Activated CD8-positive, alpha-beta T cell treated with anti-CD3 and anti-CD28 coated beads for 36 hours (primary cell): ENCODE data around the gene RNF207. TPM values are rescaled to one million over a fixed set of nuclear protein-coding genes. Genes with fewer than 3 reads are reported as not detected.

Experiments used
- ATAC-seq: fragments of 200-7000 bp; cut with Tn5 transposase; one replicate; pipeline ENCODE4 v1.10.0; 2021; ENCODE audit warnings: mild to moderate bottlenecking, moderate library complexity
- CTCF ChIA-PET: fragments of 350-600 bp; sonication (Branson Sonifier 250); formaldehyde crosslinking; loops from one replicate; lab custom pipeline; 2021; ENCODE audit warnings: antibody characterized with exemption; lab: Charles Lee
- POLR2A ChIA-PET: fragments of 350-600 bp; sonication (Branson Sonifier 250); formaldehyde crosslinking; loops from one replicate; lab custom pipeline; 2021; ENCODE audit warnings: antibody characterized with exemption; lab: Charles Lee
- DNase-seq: peaks from one replicate; pipeline ENCODE4 v3.0.0-alpha.2; 2020
- H3K27ac Mint-ChIP-seq: one replicate; pipeline ENCODE4 v1.8.0; 2021; ENCODE audit warnings: mild to moderate bottlenecking, mixed read lengths
- H3K27me3 Mint-ChIP-seq: one replicate; pipeline ENCODE4 v1.8.0; 2021; ENCODE audit warnings: mixed read lengths
- H3K36me3 Mint-ChIP-seq: one replicate; pipeline ENCODE4 v1.8.0; 2021; ENCODE audit warnings: low read depth, mixed read lengths
- H3K4me1 Mint-ChIP-seq: one replicate; pipeline ENCODE4 v1.8.0; 2021; ENCODE audit warnings: low read depth, mixed read lengths
- H3K4me3 Mint-ChIP-seq: one replicate; pipeline ENCODE4 v1.8.0; 2021; ENCODE audit warnings: mild to moderate bottlenecking, moderate library complexity, mixed read lengths
- H3K9me3 Mint-ChIP-seq: one replicate; pipeline ENCODE4 v1.8.0; 2021; ENCODE audit warnings: mixed read lengths
- intact Hi-C: fragments of 100-400 bp; cut with micrococcal nuclease; formaldehyde crosslinking; loops from one replicate; pipeline ENCODE4 v1.10.0; 2022
- total RNA-seq, 2 experiments: library from RNA; stranded (reverse); gene quantifications; one replicate each; pipeline ENCODE4 v1.2.3, GENCODE V29; 2021
- TF ChIP-seq, protein P1 (sequence below): fragments of 200-600 bp; IDR thresholded peaks from one replicate; pipeline ENCODE4 v1.8.0; 2022; ENCODE audit warnings: antibody characterized with exemption, mild to moderate bottlenecking

Gene RNF207
- total RNA-seq, 2 experiments from 2014 or later: 4.9 to 9.9 TPM

DNA sequence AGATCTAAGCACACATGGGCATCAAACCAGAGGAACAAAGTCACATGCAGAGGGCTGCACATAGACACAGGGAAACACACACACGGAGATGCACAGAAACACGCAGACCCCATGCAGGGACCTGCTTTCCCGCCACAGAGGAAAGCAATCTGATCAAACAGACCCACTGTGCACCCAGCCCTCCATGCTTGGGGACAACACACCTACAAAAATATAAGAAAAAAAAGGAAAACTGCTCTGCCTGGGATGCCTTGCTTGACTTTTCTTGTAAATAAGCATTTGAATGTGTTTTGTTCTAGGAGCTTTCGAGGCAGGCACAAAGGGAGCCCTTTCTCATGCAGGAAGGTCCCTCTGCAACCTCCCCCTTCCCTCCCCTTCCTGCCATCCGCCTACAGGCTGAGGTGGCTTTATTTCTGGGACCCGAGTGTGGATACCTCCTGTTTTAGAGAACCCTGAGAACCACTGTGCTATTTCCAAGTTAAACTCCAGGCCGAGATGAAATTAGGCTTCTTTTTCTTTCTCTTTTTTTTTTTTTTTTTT lies 33.4 kb downstream of the RNF207 start:
- DNase-seq: no peak
- peaks cover 5% of the 10 kb centered on the region for H3K36me3 Mint-ChIP-seq
- CTCF ChIA-PET: interaction anchor here (1.1 to 4.9 kb wide), 9 partner anchors 8 to 247 kb away, joined by 3 to 32 read pairs (median 5); partner anchors contain the start of genes NPHP4 and RNF207
- TF ChIP-seq, protein P1, sequence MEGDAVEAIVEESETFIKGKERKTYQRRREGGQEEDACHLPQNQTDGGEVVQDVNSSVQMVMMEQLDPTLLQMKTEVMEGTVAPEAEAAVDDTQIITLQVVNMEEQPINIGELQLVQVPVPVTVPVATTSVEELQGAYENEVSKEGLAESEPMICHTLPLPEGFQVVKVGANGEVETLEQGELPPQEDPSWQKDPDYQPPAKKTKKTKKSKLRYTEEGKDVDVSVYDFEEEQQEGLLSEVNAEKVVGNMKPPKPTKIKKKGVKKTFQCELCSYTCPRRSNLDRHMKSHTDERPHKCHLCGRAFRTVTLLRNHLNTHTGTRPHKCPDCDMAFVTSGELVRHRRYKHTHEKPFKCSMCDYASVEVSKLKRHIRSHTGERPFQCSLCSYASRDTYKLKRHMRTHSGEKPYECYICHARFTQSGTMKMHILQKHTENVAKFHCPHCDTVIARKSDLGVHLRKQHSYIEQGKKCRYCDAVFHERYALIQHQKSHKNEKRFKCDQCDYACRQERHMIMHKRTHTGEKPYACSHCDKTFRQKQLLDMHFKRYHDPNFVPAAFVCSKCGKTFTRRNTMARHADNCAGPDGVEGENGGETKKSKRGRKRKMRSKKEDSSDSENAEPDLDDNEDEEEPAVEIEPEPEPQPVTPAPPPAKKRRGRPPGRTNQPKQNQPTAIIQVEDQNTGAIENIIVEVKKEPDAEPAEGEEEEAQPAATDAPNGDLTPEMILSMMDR: no peak
- H3K4me1 Mint-ChIP-seq: peaks cover 14% of the 10 kb centered on the region
- intact Hi-C loops: no loop called here
- POLR2A ChIA-PET: interaction anchor here (0.8 to 1.2 kb wide), 3 partner anchors 10 to 39 kb away, joined by 3 read pairs; no protein-coding TSS in a partner anchor
- peaks cover 42% of the 10 kb centered on the region for H3K27me3 Mint-ChIP-seq
- ATAC-seq: no peak
- no peaks in the 10 kb centered on the region for H3K9me3 Mint-ChIP-seq
- H3K4me3 Mint-ChIP-seq: no peak overlapping the region
- H3K27ac Mint-ChIP-seq: no peak overlapping the region

DNA sequence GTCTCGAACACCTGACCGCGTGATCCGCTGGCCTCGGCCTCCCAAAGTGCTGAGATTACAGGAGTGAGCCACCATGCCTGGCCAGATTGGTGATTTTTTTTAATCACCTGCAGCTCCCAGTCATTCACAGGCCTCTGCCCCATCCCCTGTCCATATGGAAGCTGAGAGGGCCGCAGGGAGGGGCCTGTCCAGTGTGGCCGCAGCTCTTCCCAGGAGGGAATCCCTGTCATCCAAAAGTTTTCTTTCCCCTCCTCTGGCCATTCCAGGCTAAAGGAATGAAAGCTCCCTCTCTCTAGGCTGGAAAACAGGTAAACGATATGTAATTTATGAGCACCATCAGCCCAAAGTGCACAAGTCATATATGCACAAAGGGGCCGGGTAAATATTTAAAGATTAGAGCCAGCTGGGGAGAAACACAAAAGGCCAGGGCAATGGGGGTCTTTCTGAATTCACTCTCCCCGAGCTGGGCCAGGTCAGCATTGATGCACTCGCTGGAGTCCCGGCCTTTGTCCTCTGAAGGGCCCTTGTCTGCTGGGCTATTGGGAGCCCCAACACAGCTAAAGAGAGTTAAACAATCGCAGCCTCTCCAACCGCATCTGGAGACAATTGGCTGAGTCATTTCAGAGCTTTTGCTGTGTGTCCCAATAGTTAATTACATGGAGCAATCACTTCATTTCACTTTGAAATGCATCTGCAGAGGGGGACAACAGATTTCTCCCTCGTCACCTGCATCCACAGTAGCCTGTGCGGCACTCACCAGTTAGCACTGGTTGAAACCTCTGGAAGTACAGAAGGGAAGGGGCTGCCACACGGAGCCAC lies 34.2 kb downstream of the RNF207 start:
- no peak overlapping the region for H3K27ac Mint-ChIP-seq
- no peaks in the 10 kb centered on the region for H3K9me3 Mint-ChIP-seq
- intact Hi-C loops: no loop called here
- no peak overlapping the region for H3K4me3 Mint-ChIP-seq
- peaks cover 46% of the 10 kb centered on the region for H3K27me3 Mint-ChIP-seq
- H3K36me3 Mint-ChIP-seq: no peaks in the 10 kb centered on the region
- TF ChIP-seq, protein P1: no peak
- H3K4me1 Mint-ChIP-seq: peaks cover 7% of the 10 kb centered on the region
- DNase-seq: no peak
- ATAC-seq: no peak
- ChIA-PET POLR2A (interaction anchor here (0.5 to 1.2 kb wide), 4 partner anchors 9 to 109 kb away, joined by 3 read pairs; no protein-coding TSS in a partner anchor), CTCF (interaction anchor here (1.1 to 2.6 kb wide), 5 partner anchors 165 to 247 kb away, joined by 3 to 13 read pairs (median 5); partner anchors contain the start of gene NPHP4)

DNA sequence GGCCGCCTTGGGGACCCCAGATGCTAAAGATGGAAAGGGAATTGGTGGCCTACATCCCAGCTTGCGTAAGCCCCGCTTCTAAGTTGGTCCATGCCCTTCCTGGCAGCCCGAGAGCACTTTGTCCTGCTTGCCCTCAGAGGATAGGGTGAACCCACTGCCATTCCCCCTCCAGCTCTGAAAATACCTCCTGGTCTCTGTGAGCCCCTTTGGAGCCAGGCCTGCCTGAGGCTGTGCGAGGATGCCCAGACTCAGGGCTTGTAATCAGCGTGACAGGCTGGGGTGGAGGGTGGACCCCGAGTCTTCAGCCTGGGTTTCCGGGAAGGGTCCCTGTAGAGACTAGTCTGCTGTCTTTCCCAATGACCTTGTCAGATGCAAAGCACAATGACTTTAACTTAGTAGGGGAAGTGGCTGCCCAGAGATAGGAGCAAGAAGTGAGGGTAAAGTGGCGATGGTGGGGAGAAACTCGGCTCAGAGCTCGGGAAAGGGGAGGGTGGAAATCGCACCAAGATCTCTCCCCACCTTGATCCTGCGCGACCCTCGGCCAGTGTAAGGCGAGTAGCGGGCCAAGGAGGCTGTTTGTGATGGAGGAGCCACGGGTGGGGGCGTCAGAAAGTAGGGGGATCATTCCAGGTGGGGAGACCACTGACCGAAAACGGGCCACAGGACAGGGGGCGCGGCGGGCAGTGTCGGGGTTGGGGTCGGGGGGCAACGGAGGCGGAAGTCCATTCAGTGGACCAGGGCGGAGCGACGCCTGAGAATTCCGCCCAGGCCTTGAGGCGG lies 35.4 kb downstream of the RNF207 start:
- peaks cover 49% of the 10 kb centered on the region for H3K27me3 Mint-ChIP-seq
- H3K4me3 Mint-ChIP-seq: no peak overlapping the region
- no peaks in the 10 kb centered on the region for H3K9me3 Mint-ChIP-seq
- no peak overlapping the region for H3K27ac Mint-ChIP-seq
- POLR2A ChIA-PET: interaction anchor here (1.0 kb wide), 1 partner anchor 22 kb away, joined by 3 read pairs; no protein-coding TSS in a partner anchor
- ATAC-seq (no peak), DNase-seq (no peak)
- TF ChIP-seq, protein P1: no peak
- CTCF ChIA-PET: interaction anchor here (0.9 to 2.6 kb wide), 5 partner anchors 20 to 214 kb away, joined by 3 to 13 read pairs (median 5); partner anchors contain the start of gene GPR153
- intact Hi-C loops: no loop called here
- no peaks in the 10 kb centered on the region for H3K36me3 Mint-ChIP-seq
- H3K4me1 Mint-ChIP-seq: peaks cover 9% of the 10 kb centered on the region

DNA sequence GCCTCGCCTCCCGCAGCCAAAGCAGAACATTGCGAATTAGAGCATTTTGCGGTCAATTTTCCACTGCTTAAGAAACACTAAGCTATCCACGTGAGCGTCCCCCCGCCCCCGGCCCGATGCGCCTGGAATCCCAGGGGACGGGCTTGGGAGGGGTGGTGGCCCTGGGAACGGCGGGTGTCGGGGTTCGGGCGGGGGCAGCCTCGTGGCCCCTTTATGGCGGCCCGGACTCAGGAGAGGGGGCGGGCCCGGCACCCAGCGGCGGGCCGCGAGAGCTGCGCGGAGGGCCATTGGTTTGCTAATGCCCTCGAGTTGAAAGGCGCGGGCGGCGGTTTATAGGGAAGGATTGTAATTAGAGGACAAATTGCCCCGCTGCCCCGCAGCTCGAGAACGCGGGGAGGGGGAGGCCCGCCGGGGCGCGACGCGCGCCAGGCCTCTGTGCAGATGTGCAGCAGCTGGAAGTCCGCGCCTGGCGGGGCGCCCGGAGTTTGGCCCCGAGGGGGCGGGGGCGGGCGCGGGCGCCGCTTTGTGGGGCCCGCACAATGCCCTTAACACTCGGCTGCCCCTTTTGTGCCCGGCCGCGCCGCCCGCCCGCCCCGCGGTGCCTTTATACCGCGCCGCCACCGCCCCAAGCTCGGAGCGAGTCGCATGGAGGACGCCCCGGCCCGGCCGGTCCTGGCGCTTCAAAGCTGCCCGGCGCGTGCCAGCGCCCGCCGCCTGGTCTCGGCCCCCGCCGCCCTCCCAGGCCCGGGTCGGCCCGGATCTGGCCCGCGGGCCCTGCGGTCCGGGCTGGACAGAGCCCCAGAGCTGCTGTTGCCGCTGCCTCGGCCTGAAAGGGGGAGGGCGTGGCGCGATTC lies 36.2 kb downstream of the RNF207 start:
- intact Hi-C loops: no loop called here
- H3K27ac Mint-ChIP-seq: no peak overlapping the region
- peaks cover 56% of the 10 kb centered on the region for H3K27me3 Mint-ChIP-seq
- DNase-seq: no peak
- peaks cover 15% of the 10 kb centered on the region for H3K4me1 Mint-ChIP-seq
- CTCF ChIA-PET: interaction anchor here (0.9 to 2.6 kb wide), 4 partner anchors 19 to 213 kb away, joined by 3 to 13 read pairs (median 6); partner anchors contain the start of gene GPR153
- H3K36me3 Mint-ChIP-seq: no peaks in the 10 kb centered on the region
- no peak overlapping the region for H3K4me3 Mint-ChIP-seq
- TF ChIP-seq, protein P1: no peak
- H3K9me3 Mint-ChIP-seq: no peaks in the 10 kb centered on the region
- ATAC-seq: no peak
- POLR2A ChIA-PET: interaction anchor here (1.0 kb wide), 1 partner anchor 22 kb away, joined by 3 read pairs; no protein-coding TSS in a partner anchor
